ENCODE measurements around the gene WDR19.

The WDR19 gene

DNA sequence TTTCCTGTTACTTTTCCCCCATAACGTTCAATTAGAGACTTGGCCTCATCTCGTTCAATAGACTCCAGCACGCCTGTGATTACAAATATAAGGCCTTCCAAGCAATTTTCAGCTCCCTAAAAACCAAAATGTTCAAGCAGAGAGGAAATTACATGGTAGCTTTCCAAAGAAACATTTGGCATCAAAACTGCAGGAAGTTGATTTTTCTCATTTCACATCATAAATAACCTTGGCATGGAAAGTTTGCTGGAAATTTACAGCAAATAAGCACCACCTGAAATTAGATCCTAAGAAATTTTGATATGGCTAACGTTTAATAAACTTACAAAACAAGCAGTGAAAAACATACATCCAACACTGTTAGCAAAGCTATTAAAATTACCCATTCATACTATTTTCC is 130.5 kb downstream of the WDR19 start:
- TF ChIP-seq, protein P1, sequence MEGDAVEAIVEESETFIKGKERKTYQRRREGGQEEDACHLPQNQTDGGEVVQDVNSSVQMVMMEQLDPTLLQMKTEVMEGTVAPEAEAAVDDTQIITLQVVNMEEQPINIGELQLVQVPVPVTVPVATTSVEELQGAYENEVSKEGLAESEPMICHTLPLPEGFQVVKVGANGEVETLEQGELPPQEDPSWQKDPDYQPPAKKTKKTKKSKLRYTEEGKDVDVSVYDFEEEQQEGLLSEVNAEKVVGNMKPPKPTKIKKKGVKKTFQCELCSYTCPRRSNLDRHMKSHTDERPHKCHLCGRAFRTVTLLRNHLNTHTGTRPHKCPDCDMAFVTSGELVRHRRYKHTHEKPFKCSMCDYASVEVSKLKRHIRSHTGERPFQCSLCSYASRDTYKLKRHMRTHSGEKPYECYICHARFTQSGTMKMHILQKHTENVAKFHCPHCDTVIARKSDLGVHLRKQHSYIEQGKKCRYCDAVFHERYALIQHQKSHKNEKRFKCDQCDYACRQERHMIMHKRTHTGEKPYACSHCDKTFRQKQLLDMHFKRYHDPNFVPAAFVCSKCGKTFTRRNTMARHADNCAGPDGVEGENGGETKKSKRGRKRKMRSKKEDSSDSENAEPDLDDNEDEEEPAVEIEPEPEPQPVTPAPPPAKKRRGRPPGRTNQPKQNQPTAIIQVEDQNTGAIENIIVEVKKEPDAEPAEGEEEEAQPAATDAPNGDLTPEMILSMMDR (conservative IDR thresholded peaks at IDR 0.05): no peak
- TF ChIP-seq ZFX (IDR thresholded peaks at IDR 0.05): no peak

DNA sequence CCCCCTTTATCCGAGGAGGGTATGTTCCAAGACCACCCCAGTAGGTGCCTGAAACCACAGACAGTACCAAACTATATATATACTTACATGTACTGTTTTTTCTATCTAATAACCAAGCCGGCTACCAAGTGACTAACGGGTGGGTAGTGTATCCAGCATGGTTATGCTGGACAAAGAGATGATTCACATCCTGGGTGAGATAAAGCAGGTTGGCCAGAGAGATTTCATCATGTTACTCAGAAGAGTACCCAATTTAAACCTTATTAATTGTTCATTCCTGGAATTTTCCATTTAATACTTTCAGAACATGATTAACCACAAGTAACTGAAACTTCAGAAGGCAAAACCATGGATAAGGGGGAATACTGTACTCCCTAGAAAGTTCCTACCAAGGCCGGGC is 137.3 kb downstream of the WDR19 start:
- TF ChIP-seq, protein P1 (conservative IDR thresholded peaks at IDR 0.05): no peak
- no peak for TF ChIP-seq ZFX (IDR thresholded peaks at IDR 0.05)

More for the DNA sequence above, 130.5 kb downstream of the WDR19 start:
- no peak overlapping the region for H3K27ac ChIP-seq

DNA sequence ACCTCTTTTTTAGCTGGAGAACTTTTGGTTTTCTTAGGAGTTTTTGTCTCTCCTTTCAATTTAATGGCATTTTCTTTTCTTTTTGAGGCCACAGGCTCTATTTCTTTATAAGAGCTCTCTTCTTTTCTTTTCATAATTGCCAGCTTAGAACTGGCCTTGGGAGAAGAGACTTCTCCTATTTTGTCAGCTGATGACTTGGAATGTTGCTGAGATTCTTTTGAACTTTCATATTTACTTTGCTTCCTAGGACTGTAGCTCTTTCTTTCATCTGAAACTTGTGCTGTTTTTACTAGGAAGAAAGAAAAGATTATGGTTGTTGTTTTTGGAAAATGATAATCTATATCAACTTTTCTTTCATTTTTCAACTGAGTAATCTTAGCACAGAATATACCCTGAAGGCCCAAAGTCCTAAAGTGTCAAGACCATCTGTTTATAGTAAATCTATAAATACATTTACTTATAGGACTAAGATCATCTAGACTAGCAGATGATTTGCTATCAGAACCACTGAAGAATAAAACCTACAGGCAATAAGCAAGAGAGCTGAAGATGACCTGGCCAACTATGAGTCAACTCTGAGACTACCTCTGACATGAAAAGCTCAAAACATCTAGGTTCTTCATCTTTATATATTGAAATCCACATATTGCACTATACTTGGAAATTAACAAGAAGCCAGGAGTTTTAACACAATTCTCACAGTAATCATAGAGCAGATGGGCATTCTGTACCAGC is 138.2 kb downstream of the WDR19 start:
- H3K27ac ChIP-seq: no peak overlapping the region
- TF ChIP-seq, protein P1 (conservative IDR thresholded peaks at IDR 0.05): no peak
- TF ChIP-seq ZFX (IDR thresholded peaks at IDR 0.05): no peak

More for the DNA sequence above, 137.3 kb downstream of the WDR19 start:
- H3K27ac ChIP-seq: no peak overlapping the region

DNA sequence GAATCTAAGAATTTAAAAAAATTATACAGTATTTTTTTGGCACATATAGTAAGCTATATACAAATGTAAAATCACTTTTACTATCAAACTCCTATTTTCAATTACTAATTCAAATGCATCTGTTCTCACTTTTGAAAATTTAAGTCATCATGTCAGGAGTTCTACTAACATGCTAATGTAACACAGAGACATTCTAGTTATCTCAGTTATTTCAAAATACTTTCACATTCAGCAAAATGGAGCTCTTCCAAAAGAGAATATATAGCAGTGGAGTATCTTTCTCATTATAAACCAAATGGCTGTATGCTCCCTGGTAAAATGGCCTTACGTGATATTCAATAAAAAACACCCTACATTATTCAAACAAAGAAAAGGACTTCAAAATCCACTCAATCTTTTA is 141.5 kb downstream of the WDR19 start:
- TF ChIP-seq, protein P1 (conservative IDR thresholded peaks at IDR 0.05): no peak
- TF ChIP-seq ZFX (IDR thresholded peaks at IDR 0.05): no peak
- H3K27ac ChIP-seq: no peak overlapping the region

DNA sequence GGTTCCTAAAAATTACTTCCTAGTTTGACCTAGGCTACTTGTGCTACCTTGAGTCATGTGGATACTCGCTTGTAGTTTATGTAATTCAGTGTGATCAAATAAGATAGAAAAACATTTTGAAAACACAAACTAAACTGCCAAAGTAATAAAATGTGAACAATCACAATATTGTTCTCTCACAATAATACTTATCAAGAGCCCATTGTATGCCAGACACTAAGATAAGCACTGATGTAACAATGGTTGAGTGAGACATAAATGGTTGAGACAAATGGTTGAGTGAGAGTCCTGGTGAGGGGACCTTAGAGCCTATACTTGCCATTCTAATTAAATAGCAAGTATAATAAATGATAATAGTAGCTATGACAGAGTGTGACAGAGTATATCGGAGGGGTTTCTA is 142.1 kb downstream of the WDR19 start:
- H3K27ac ChIP-seq: no peak overlapping the region
- TF ChIP-seq ZFX (IDR thresholded peaks at IDR 0.05): no peak
- TF ChIP-seq, protein P1 (conservative IDR thresholded peaks at IDR 0.05): no peak

DNA sequence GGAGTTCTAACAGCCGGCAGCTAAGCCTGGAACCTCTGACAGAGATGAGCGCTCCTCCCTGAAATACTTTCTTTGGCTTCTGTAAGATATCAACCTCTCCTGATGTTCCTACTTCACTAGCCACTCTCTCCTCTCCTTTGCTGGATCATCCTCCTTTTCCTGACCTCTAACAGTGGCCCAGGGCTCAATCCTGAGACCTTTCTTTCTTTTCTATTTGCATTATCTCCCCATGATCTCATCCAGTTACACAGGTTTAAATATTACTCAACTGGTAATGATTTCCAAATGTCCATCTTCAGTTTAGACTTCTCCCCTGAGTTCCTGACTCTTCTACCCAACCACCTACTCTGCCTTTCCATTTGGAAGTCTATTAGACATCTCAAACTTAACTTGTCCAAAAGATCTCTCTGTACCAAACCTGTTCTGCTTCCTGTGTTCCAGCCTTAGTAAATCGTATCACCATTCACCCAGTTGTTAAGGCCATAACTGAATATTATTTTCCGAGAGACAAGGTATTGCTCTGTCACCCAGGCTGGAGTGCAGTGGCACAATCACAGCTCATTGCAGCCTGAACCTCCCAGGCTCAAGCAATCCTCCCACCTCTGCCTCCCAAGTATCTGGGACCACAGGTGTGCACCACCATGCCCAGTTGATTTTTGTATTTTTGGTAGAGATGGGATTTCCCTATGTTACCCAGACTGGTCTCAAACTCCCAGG is 142.7 kb downstream of the WDR19 start:
- TF ChIP-seq ZFX (IDR thresholded peaks at IDR 0.05): no peak
- TF ChIP-seq, protein P1 (conservative IDR thresholded peaks at IDR 0.05): no peak
- H3K27ac ChIP-seq: no peak overlapping the region

DNA sequence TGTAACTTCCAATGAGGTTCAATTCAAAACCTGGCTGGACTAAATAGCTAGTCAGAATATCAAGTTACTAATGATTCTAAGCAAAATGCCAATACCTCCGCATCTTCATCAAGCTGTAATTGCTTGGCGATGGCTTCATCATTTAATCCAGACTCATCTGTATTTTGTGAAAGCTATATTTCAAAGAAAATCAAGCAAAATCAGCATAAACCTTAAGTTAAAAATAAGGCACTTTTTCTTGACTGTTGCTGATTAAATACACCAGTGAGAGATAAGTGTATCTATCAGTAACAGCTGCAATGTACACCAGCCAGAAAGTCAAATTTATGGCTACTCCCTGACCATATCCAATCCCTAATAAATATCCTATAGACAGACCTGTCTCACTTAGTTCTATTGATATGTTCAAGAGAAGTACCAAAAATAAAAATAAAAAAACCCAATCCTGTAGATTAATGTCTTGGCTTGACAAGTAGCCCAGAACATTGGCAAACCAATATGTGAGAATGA is 144.2 kb downstream of the WDR19 start:
- H3K27ac ChIP-seq: no peak overlapping the region
- TF ChIP-seq, protein P1 (conservative IDR thresholded peaks at IDR 0.05): no peak
- TF ChIP-seq ZFX (IDR thresholded peaks at IDR 0.05): no peak
